ENCODE measurements around the gene ARHGAP24. TPM values are rescaled to one million over a fixed set of nuclear protein-coding genes. Genes with fewer than 3 reads are reported as not detected.
A peak's percentile ranks its signal among the peaks of the same experiment; 100 is the strongest.

Gene ARHGAP24
- total and polyA plus RNA-seq, 2 of the 13 experiments (the other 11 are each of a cell fraction or from before 2014, with no cell fraction given) = 0.07 to 0.55 TPM

GRCh38 chr4:85603437-85604336 is 128.7 kb downstream of the ARHGAP24 start:
- Histone ChIP-seq H3K36me3 (replicated peaks in 1 of 2; ENCODE audit: control insufficient read depth in 1 of 2, insufficient read depth in 2 of 2, low read length in 2 of 2) (no peaks in the 10 kb centered on the region), H3K27ac (ENCODE audit: extremely low read length, insufficient read depth, low read length) (no peak overlapping the region), H4K20me1 (ENCODE audit: insufficient read depth, low read length) (no peaks in the 10 kb centered on the region), H3K4me3 (replicated peaks in 1 of 3; ENCODE audit: insufficient read depth in 1 of 3, low read depth in 2 of 3, low read length in 3 of 3) (no peak overlapping the region), H3K9ac (ENCODE audit: insufficient read depth, low read depth, low read length) (no peak overlapping the region), H3K4me2 (ENCODE audit: low read depth, low read length) (no peak overlapping the region), H3K79me2 (ENCODE audit: insufficient read depth, low read length) (no peaks in the 10 kb centered on the region), H2AFZ (ENCODE audit: low read length) (no peak overlapping the region), H3K9me3 (ENCODE audit: low read length) (no peaks in the 10 kb centered on the region), H3K27me3 (ENCODE audit: control insufficient read depth in 1 of 2, insufficient read depth in 2 of 2, low read length in 2 of 2) (no peaks in the 10 kb centered on the region), H3K4me1 (ENCODE audit: insufficient read depth, low read length) (no peaks in the 10 kb centered on the region)
- DNase-seq (ENCODE audit: low spot score) = no peak
- POLR2A ChIA-PET = no interaction called here
- no peak for TF ChIP-seq ZNF678 (CRISPR knock-in tag; IDR thresholded peaks at IDR 0.05)
- TF ChIP-seq CREB1 (IDR thresholded peaks at IDR 0.05) = peak; percentile 61
- no peak for TF ChIP-seq CREB1 (CRISPR knock-in tag; IDR thresholded peaks at IDR 0.05)
- CTCF ChIA-PET (ENCODE audit: low intra/inter-chr PET ratio, low total read pairs) = no interaction called here
- intact Hi-C loops (cut with micrococcal nuclease; ENCODE audit: unreplicated experiment) = no loop called here
- BruUV-seq (replicated peaks) = no TSS peak
- in situ Hi-C loops (cut with HindIII; ENCODE audit: extremely low pct_ligation_motif_present, low pct_unique_long_range_greater_than_20kb) = no loop called here
- no peak for ATAC-seq
- WGBS (ENCODE audit: low lambda C conversion rate) = 46% methylated on average over 3 of the region's 3 CpGs
- no peak for FAIRE-seq

GRCh38 chr4:85606505-85606904 is 131.6 kb downstream of the ARHGAP24 start:
- CTCF ChIA-PET (ENCODE audit: low intra/inter-chr PET ratio, low total read pairs) = no interaction called here
- no peaks in the 10 kb centered on the region for H3K27me3 ChIP-seq (ENCODE audit: control insufficient read depth in 1 of 2, insufficient read depth in 2 of 2, low read length in 2 of 2)
- BruUV-seq (replicated peaks) = no TSS peak
- H3K27ac ChIP-seq (ENCODE audit: extremely low read length, insufficient read depth, low read length) = no peak overlapping the region
- 21% methylated on average over 1 of the region's 1 CpG for WGBS (ENCODE audit: low lambda C conversion rate)
- intact Hi-C loops (cut with micrococcal nuclease; ENCODE audit: unreplicated experiment) = no loop called here
- H3K4me3 ChIP-seq (replicated peaks in 1 of 3; ENCODE audit: insufficient read depth in 1 of 3, low read depth in 2 of 3, low read length in 3 of 3) = no peak overlapping the region
- POLR2A ChIA-PET = no interaction called here
- DNase-seq (ENCODE audit: low spot score) = no peak
- no peaks in the 10 kb centered on the region for H4K20me1 ChIP-seq (ENCODE audit: insufficient read depth, low read length)
- H3K4me2 ChIP-seq (ENCODE audit: low read depth, low read length) = no peak overlapping the region
- H3K9me3 ChIP-seq (ENCODE audit: low read length) = no peaks in the 10 kb centered on the region
- no peaks in the 10 kb centered on the region for H3K4me1 ChIP-seq (ENCODE audit: insufficient read depth, low read length)
- no peak overlapping the region for H2AFZ ChIP-seq (ENCODE audit: low read length)
- no peak for ATAC-seq
- in situ Hi-C loops (cut with HindIII; ENCODE audit: extremely low pct_ligation_motif_present, low pct_unique_long_range_greater_than_20kb) = no loop called here
- FAIRE-seq = no peak
- no peak overlapping the region for H3K9ac ChIP-seq (ENCODE audit: insufficient read depth, low read depth, low read length)
- H3K79me2 ChIP-seq (ENCODE audit: insufficient read depth, low read length) = no peaks in the 10 kb centered on the region
- H3K36me3 ChIP-seq (replicated peaks in 1 of 2; ENCODE audit: control insufficient read depth in 1 of 2, insufficient read depth in 2 of 2, low read length in 2 of 2) = no peaks in the 10 kb centered on the region
- TF ChIP-seq ZFP90 (CRISPR knock-in tag; IDR thresholded peaks at IDR 0.05; ENCODE audit: borderline replicate concordance) (no peak), ZNF101 (CRISPR knock-in tag; IDR thresholded peaks at IDR 0.05; ENCODE audit: borderline replicate concordance, low read depth) (no peak), BRF2 (CRISPR knock-in tag; IDR thresholded peaks at IDR 0.05) (no peak), PAWR (CRISPR knock-in tag; IDR thresholded peaks at IDR 0.05; ENCODE audit: borderline replicate concordance) (no peak), HOMEZ (CRISPR knock-in tag; IDR thresholded peaks at IDR 0.05; ENCODE audit: low read depth) (no peak), ZBTB25 (CRISPR knock-in tag; IDR thresholded peaks at IDR 0.05) (no peak)

Measured in HepG2 (cell line).